HG03432 (cell line): ENCODE data around the gene ELFN2.

ENCODE experiments used
- ATAC-seq: cut with Tn5 transposase; IDR thresholded peaks from one replicate; pipeline ENCODE4 v1.9.1; 2021; ENCODE audit warnings: mild to moderate bottlenecking, moderate library complexity; ENCODE audit not compliant: unreplicated experiment

ELFN2 gene

GRCh38 chr22:37363261-37363992, 63.9 kb downstream of the ELFN2 start:
- no peak for ATAC-seq

DNA sequence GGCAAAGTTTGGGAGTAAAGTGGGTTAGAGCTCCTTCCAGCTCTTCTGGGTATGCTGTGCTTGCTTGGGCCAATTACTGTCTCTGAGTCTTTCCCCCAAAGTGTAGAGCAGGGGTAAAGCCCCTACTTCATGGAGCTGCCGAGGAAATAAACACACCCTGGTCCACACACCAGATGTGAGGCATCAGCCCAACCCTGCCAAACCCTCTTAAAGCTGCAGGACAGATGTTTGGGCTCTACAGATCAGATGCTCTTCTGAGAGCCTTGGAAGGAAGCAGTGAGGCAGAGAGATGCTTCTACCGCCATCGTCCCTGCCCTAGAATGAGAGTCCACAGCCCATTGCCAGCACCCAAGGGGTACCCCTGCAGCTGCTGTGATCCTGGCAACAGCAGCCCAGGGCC, 64.7 kb downstream of the ELFN2 start:
- ATAC-seq: no peak

GRCh38 chr22:37358917-37359316, 68.4 kb downstream of the ELFN2 start:
- ATAC-seq: no peak

DNA sequence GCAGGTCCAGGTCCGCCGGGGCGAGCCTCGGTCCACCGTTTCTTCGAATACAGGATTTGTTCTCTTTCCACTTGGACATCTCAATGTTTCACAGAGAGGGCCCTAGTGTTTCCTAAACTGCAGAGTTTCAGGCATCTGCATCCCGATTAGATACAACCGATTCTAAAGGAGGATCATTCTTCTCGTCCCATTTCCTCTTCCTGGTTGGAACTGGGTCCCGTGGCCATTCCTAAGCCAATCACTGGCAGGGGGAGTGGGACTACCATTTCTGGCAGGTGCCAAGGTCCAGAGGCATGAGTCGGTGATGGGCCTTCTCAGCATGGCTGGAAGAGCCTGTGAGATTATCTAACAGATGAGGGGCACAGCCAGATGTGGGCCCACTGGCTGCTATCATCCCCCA, 68.9 kb downstream of the ELFN2 start:
- no peak for ATAC-seq

DNA sequence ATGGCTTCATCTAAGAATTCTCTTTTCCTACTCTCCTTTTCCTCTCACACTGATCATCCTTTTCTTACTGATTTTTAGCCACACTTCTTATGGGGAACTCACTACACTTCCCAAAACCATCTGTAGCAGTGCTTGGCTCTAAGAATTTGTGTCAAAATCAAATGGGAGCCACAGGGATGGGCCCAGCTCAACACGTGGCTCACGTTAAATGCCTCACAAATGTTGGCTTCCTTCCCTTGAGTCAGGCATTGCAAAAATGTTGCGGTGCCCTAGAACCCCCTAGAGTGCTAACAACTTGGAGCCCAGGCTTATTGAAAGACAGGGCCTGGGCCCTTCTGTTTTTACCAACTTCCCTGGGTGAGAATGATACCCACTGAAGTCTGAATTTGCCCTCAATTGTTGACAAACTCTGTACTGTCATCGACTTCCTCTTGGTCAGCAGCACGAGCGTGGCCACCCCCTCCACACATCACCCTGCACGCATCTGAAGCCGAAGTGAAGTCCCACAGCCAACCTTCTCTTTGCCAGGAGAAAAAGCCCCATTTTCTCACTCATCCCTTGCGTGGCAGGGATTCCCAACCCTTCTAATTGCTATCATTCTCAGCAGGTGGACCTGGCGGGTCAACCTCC, 69.7 kb downstream of the ELFN2 start:
- no peak for ATAC-seq

DNA sequence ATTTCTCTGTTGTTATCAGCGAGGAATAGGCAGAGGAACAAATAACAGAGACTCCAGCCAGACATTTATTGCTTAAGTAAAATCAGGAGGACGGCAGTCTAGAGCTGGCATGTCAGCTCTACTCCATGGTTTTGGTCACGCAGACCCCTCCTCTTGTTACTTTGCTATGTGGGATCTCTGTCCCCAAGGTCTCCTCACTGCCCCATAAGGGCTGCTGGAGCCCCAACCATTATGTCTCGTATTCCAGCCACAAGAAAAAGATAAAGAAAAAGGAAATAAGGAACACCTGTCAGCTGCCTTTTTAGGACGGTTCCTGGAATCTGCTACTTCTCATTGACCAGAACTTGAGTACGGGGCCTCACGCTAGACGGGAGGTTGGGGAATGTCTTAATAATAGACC, 70.4 kb downstream of the ELFN2 start:
- ATAC-seq: no peak

GRCh38 chr22:37355174-37355573, 72.1 kb downstream of the ELFN2 start:
- ATAC-seq: no peak

- no peak for ATAC-seq
Observed at GRCh38 chr22:37354670-37355069, 72.6 kb downstream of the ELFN2 start.

DNA sequence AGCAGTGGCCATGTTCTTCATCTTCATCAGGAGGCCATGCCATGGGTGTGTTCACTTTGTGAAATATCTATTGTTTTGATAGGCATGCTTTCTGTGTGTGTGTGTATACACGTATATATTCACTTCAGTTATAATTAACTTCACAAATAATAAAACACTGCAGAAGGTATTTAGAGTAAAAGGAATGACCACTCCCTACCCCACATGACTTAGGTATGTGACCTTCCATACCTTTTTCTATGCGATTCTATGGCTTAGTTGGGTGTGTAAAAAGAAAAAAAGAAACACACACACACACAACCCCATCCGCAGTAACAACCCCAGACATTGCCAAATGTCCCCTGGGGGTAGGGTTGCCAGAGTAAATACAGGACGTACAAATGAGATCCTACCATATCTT, 73.0 kb downstream of the ELFN2 start:
- no peak for ATAC-seq

DNA sequence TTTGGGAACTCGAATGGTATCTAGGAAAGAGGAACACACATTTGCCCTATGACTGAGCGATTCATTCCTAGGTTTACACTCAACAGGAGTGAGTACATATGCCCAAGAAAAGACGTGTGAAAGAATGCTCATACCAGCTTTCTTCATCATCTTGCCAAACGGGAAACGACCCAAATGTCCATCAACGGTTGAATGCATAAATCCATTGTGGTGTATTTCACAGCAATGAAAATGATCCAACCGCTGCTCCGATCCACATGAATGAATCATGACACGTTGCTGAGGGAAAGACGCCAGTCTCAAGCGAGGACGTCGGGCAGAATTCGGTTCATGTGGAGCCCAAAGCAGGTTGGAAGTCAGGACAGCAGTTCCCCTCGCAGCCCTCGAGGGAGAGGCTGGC, 73.4 kb downstream of the ELFN2 start:
- ATAC-seq: no peak

DNA sequence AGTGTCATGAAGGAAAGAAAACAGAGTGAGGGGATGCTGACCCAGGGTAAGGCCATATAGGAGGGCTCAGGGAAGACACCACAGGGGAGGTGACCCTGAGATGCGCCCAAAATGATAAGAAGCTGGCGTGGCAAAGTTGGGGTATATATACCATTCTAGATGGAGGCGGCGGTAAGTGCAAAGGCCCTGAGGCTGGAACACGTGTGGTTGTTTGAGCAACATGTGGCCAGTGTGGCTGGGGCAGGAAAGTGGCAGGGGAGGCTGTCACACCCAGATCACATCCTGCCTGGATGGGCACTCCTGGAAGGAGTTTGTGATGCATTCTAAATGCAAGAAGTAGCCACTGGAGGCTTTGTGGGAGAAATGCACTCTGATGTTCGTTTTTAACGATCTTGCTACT, 74.8 kb downstream of the ELFN2 start:
- ATAC-seq: no peak

- ATAC-seq: no peak
Observed at GRCh38 chr22:37351232-37351631, 76.0 kb downstream of the ELFN2 start.

- no peak for ATAC-seq
Observed at GRCh38 chr22:37349043-37349814, 78.0 kb downstream of the ELFN2 start.

- no peak for ATAC-seq
Observed at GRCh38 chr22:37346505-37346895, 80.8 kb downstream of the ELFN2 start.

- ATAC-seq: no peak
Observed at GRCh38 chr22:37345863-37346504, 81.3 kb downstream of the ELFN2 start.

DNA sequence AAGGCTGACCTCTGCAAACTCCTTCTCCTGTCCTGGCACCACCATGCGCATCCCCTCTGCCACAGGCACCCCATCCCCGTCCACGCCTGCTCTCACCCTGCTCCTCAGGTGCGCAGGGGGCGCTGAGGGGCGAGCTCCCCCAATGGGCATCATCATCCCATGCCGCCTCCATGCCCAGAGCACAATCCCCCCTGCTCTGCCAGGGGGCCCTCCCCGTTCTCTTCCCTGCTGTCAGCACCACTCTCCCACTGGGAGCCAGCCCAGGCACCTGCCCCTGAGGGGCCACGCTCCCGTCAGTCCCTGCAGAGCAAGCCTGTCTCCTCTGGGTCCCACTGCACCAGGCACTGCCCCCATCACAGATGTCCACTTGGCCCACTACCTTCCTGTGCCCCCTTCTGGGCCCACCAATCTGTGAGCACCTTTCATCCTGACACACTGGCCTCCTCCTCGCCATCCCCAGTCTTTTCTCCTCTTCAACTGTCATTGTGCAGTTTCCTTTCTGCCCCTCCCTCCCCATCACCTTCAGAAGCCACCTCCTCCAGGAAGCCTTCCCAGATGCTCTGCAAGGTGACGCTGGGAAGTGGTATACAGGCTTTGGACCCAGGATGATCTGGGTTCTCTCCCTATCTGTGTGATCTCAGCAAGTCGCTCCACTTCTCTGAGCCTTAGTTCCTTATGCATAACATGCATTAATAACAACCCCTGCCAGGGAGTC, 82.4 kb downstream of the ELFN2 start:
- no peak for ATAC-seq

DNA sequence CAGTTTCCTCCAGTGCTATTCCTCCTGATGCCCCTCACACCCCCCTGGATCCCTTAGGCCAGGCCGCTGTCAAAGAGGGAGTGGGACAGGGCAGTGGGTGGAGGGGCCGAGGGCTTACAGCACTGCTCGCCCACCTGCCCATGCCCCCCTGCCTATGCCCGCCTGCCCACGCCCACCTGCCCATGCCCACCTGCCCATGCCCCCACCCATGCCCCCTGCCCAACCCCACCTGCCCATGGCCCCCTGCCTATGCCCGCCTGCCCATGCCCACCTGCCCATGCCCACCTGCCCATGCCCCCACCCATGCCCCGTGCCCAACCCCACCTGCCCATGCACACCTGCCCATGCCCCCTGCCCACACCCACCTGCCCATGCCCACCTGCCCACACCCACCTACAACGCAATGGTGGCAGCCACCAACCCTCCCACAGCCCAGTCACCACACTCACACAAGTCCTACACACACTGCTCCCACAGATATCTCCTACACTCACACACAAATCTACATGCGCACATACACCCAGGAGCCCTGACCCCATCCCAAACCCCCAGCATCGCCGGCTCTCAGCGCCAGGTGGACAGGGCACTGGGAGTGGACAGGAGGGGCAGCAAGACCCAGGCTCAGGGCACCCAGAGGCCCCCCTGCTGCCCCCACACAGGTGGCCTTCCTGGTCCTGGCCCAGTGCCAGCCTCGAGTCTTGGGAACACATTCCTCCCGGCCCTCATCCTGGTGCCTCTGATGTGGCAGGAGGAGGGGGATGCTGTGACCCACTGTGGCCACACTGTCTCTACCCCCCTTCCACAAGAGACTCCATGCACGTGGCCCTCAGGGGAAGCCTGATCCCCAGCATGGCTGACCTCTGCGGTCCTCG, 83.2 kb downstream of the ELFN2 start:
- no peak for ATAC-seq

- ATAC-seq: no peak
Observed at GRCh38 chr22:37343348-37343747, 83.9 kb downstream of the ELFN2 start.

GRCh38 chr22:37342065-37342464, 85.2 kb downstream of the ELFN2 start:
- ATAC-seq: no peak
